B cell (primary cell): ENCODE data around the gene SIT1. TPM values are rescaled to one million over a fixed set of nuclear protein-coding genes. Genes with fewer than 3 reads are reported as not detected.

Experiments used
- ATAC-seq: fragments of 200-7000 bp; cut with Tn5 transposase; one replicate; pipeline ENCODE4 v1.10.0; 2021; ENCODE audit warnings: low read depth, mild to moderate bottlenecking, moderate number of reproducible peaks, moderate library complexity
- CTCF ChIA-PET: fragments of 350-600 bp; sonication (Branson Sonifier 250); formaldehyde crosslinking; loops from one replicate; lab custom pipeline; 2021; ENCODE audit warnings: antibody characterized with exemption, inconsistent platforms; lab: Charles Lee
- POLR2A ChIA-PET: fragments of 350-600 bp; sonication (Branson Sonifier 250); formaldehyde crosslinking; loops from one replicate; lab custom pipeline; 2021; ENCODE audit warnings: antibody characterized with exemption; lab: Charles Lee
- DNase-seq: peaks from one replicate; pipeline ENCODE4 v3.0.0; 2013
- H2AFZ ChIP-seq: 2 replicates; pipeline ENCODE4 v1.6.1; 2012; ENCODE audit warnings: mild to moderate bottlenecking, low read depth, low read length; ENCODE audit not compliant: insufficient read depth, poor library complexity, severe bottlenecking
- H3K27ac ChIP-seq, 2 donors: 1 replicate in 1 of 2; 2 replicates in 1 of 2; pipeline ENCODE4 v1.5.1; 2012 to 2013; ENCODE audit warnings: low read length in 2 of 2, mild to moderate bottlenecking in 2 of 2, moderate library complexity in 1 of 2
- H3K27me3 ChIP-seq, 4 experiments: fragments of 200-600 bp in 1 of 4; sonication (generic) in 1 of 4; replicated peaks in 1 of 4; 1 replicate in 2 of 4; 2 replicates in 2 of 4; pipeline versions ENCODE4 v1.6.1 to v1.7.0; 2013 to 2016; ENCODE audit warnings: low read length in 3 of 4, mild to moderate bottlenecking in 2 of 4, mixed read lengths in 1 of 4, moderate library complexity in 1 of 4; ENCODE audit not compliant: insufficient read depth in 4 of 4, control insufficient read depth in 3 of 4; ENCODE audit errors: control extremely low read depth in 1 of 4
- H3K36me3 ChIP-seq, 2 experiments: replicated peaks in 1 of 2; 1 replicate in 1 of 2; 2 replicates in 1 of 2; pipeline versions ENCODE4 v1.6.1 to v1.7.1; 2013; ENCODE audit warnings: low read length in 1 of 2; ENCODE audit not compliant: insufficient read depth in 2 of 2, control insufficient read depth in 1 of 2; ENCODE audit errors: control extremely low read depth in 1 of 2, extremely low read depth in 1 of 2
- H3K4me1 ChIP-seq, 2 donors: fragments of 200-600 bp in 1 of 2; sonication (generic) in 1 of 2; 1 replicate in 1 of 2; 2 replicates in 1 of 2; pipeline versions ENCODE4 v1.5.1 to v1.6.1; 2013 to 2017; ENCODE audit warnings: low read length in 2 of 2; ENCODE audit not compliant: control insufficient read depth in 2 of 2, insufficient read depth in 2 of 2
- H3K4me2 ChIP-seq: replicated peaks from 2 replicates; pipeline ENCODE3; 2012; ENCODE audit warnings: mild to moderate bottlenecking, low read depth, low read length; ENCODE audit not compliant: poor library complexity, severe bottlenecking
- H3K4me3 ChIP-seq, 5 experiments: fragments of 200-600 bp in 1 of 5; sonication (generic) in 1 of 5; 1 replicate in 3 of 5; 2 replicates in 2 of 5; pipeline versions ENCODE4 v1.5.1 to v1.7.0; 2011 to 2016; ENCODE audit warnings: low read length in 4 of 5, mild to moderate bottlenecking in 4 of 5, low read depth in 2 of 5, control low read depth in 1 of 5, moderate library complexity in 1 of 5; ENCODE audit not compliant: insufficient read depth in 1 of 5; ENCODE audit errors: control extremely low read depth in 1 of 5, extremely low read depth in 1 of 5
- H3K79me2 ChIP-seq: fragments of 200-600 bp; sonication (generic); one replicate; pipeline ENCODE4 v1.6.0; 2016; ENCODE audit warnings: low read length; ENCODE audit not compliant: control insufficient read depth, insufficient read depth
- H3K9ac ChIP-seq: fragments of 200-600 bp; sonication (generic); 2 replicates; pipeline ENCODE4 v1.6.1; 2017; ENCODE audit warnings: mild to moderate bottlenecking, low read length, moderate library complexity
- H3K9me3 ChIP-seq, 3 donors: one replicate each; pipeline versions ENCODE4 v1.6.1 to v1.7.1; 2013; ENCODE audit warnings: low read length in 2 of 3; ENCODE audit not compliant: control insufficient read depth in 2 of 3, insufficient read depth in 1 of 3; ENCODE audit errors: control extremely low read depth in 1 of 3
- H4K20me1 ChIP-seq: 2 replicates; pipeline ENCODE4 v1.6.0; 2012; ENCODE audit warnings: mild to moderate bottlenecking, low read length; ENCODE audit not compliant: insufficient read depth, control insufficient read depth, poor library complexity, severe bottlenecking
- H3K27ac Mint-ChIP-seq: one replicate; pipeline ENCODE4 v1.8.0; 2021; ENCODE audit warnings: mixed read lengths
- H3K27me3 Mint-ChIP-seq: one replicate; pipeline ENCODE4 v1.8.0; 2021; ENCODE audit warnings: mixed read lengths
- H3K4me1 Mint-ChIP-seq: one replicate; pipeline ENCODE4 v1.8.0; 2021; ENCODE audit warnings: mixed read lengths
- H3K4me3 Mint-ChIP-seq: one replicate; pipeline ENCODE4 v1.8.0; 2021; ENCODE audit warnings: mixed read lengths
- H3K9me3 Mint-ChIP-seq: one replicate; pipeline ENCODE4 v1.8.0; 2022; ENCODE audit warnings: mixed read lengths; ENCODE audit not compliant: insufficient read depth
- EZH2 ChIP-seq: IDR thresholded peaks from 2 replicates; pipeline ENCODE4 v1.6.1; 2012; ENCODE audit warnings: borderline replicate concordance, low read depth, mild to moderate bottlenecking, moderate library complexity, low read length; ENCODE audit not compliant: insufficient read depth, poor library complexity, severe bottlenecking
- WGBS: methylation state at CpG from one replicate; pipeline ENCODE4 v1.1.5; 2013; ENCODE audit warnings: missing lambda C conversion rate; ENCODE audit not compliant: insufficient coverage; 5-methylcytosine and 5-hydroxymethylcytosine counted together
- intact Hi-C: fragments of 100-400 bp; cut with micrococcal nuclease; formaldehyde crosslinking; loops from one replicate; pipeline ENCODE4 v1.10.0; 2022
- polyA plus RNA-seq: library from polyadenylated mRNA; depleted of rRNA; stranded (reverse); fragments of >200 nt; gene quantifications from 2 replicates; pipeline ENCODE4 v1.2.3, GENCODE V29; 2012
- total RNA-seq, 2 donors: library from RNA; stranded (reverse); fragments of 120-200 nt in 1 of 2; gene quantifications; 1 replicate in 1 of 2; 2 replicates in 1 of 2; pipeline versions ENCODE4 v1.2.3 to v1.2.4, GENCODE V29; 2013 to 2022
- TF ChIP-seq, protein P1 (sequence below): fragments of 200-600 bp; IDR thresholded peaks from one replicate; pipeline ENCODE4 v1.8.0; 2022; ENCODE audit warnings: antibody characterized with exemption, mild to moderate bottlenecking

SIT1 gene
- total and polyA plus RNA-seq, 2 donors (not counting 1 experiment from before 2014, with no cell fraction given) = 37.1 to 38.5 TPM

DNA sequence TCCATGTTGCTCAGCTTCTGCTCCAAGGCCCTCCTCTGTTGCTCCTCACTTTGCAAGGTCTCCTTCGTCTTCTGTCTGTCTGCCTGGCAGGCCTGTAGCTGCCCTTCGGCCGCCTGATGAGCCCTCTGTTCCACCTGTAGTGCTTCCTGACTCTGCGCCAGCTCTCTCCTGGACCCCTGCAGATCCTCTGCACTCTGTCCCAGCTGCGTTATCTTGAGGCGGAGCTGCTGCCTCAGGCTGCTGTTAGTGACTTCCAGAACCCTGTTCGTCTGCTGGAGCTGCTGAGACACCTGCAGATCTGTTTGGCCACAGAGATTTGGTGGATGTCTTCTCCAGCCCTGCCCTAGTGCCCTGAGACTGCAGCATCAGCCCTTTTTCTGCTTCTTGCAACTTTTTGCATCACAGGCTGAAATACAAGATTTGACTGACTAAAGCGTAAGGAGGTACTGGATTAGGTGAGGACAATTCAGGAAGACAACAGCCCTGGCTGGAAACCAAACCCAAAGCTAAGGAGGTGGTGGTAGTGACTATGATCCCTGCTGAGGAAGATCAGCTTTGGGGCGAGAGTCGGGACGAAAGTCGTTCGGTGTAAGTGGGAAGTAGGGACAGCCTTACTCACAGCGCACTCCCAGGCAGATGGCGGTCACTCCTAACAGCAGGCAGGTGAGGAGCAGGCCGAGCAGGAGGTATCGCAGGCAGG, 34.6 kb downstream of the SIT1 start:
- H3K79me2 ChIP-seq = peaks cover 48% of the 10 kb centered on the region
- peaks cover 77 to 95% of the 10 kb centered on the region in 2 donors for H3K4me1 ChIP-seq
- H3K4me2 ChIP-seq = peak overlapping the region; percentile 76
- H3K27ac Mint-ChIP-seq = peak overlapping the region; percentile 86
- POLR2A ChIA-PET = interaction anchor here (0.6 to 7.1 kb wide), 10 partner anchors 11 to 576 kb away, joined by 3 to 114 read pairs (median 4); partner anchors contain the start of genes CCDC107, CREB3, RMRP and SIT1
- intact Hi-C loops = no loop called here
- CTCF ChIA-PET = interaction anchor here (0.7 to 14.3 kb wide), 19 partner anchors 8 to 266 kb away, joined by 3 to 357 read pairs (median 5); partner anchors contain the start of genes ARHGEF39, CCDC107, CREB3 and RMRP
- H3K27me3 Mint-ChIP-seq = no peaks in the 10 kb centered on the region
- peak overlapping the region; percentile 56 for H2AFZ ChIP-seq
- 84% methylated on average over 17 of the region's 17 CpGs for whole genome bisulfite sequencing
- no peak for TF ChIP-seq EZH2
- TF ChIP-seq, protein P1, sequence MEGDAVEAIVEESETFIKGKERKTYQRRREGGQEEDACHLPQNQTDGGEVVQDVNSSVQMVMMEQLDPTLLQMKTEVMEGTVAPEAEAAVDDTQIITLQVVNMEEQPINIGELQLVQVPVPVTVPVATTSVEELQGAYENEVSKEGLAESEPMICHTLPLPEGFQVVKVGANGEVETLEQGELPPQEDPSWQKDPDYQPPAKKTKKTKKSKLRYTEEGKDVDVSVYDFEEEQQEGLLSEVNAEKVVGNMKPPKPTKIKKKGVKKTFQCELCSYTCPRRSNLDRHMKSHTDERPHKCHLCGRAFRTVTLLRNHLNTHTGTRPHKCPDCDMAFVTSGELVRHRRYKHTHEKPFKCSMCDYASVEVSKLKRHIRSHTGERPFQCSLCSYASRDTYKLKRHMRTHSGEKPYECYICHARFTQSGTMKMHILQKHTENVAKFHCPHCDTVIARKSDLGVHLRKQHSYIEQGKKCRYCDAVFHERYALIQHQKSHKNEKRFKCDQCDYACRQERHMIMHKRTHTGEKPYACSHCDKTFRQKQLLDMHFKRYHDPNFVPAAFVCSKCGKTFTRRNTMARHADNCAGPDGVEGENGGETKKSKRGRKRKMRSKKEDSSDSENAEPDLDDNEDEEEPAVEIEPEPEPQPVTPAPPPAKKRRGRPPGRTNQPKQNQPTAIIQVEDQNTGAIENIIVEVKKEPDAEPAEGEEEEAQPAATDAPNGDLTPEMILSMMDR = no peak
- ATAC-seq = no peak
- no peaks in the 10 kb centered on the region for H3K9me3 ChIP-seq
- peaks cover 41% of the 10 kb centered on the region for H4K20me1 ChIP-seq
- H3K36me3 ChIP-seq = peaks cover 13 to 49% of the 10 kb centered on the region in 2 experiments
- H3K4me3 ChIP-seq = peak overlapping the region; percentile 32 to 91 (median 85)
- no peaks in the 10 kb centered on the region for H3K9me3 Mint-ChIP-seq
- peak overlapping the region; percentile 86 for H3K4me3 Mint-ChIP-seq
- peak overlapping the region; percentile 93 for H3K9ac ChIP-seq
- H3K4me1 Mint-ChIP-seq = peaks cover 94% of the 10 kb centered on the region
- peak overlapping the region; percentile 95 to 97 for H3K27ac ChIP-seq
- H3K27me3 ChIP-seq = no peaks in the 10 kb centered on the region
- DNase-seq = no peak

DNA sequence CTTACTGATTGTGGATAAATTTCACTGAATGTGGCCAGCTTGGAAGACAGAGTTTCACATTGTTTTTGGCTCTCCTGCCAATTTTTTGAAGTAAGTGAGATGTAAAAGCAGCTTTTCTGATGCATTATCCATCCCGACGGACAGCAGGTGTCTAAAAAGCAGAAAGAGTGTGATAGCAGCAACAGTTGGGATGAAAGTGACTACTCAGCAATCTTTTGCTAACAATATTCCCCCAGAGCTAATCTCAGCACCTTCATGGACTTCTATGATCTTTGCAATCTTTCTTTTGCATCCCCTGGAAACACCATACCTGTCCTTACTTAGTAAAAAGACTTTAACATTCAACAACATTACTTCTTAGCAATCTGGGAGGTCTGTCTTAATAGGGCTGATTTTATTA, 37.9 kb downstream of the SIT1 start:
- TF ChIP-seq EZH2 = no peak
- TF ChIP-seq, protein P1 = no peak
- Histone ChIP-seq H3K27ac (peak overlapping the region in 1 of 2 donors; percentile 95), H2AFZ (no peak overlapping the region), H3K4me1 (peaks cover 55 to 87% of the 10 kb centered on the region in 2 donors), H3K36me3 (peaks cover 18 to 78% of the 10 kb centered on the region in 2 experiments), H4K20me1 (peaks cover 68% of the 10 kb centered on the region), H3K4me3 (no peak overlapping the region), H3K9me3 (no peaks in the 10 kb centered on the region), H3K79me2 (peaks cover 56% of the 10 kb centered on the region), H3K27me3 (no peaks in the 10 kb centered on the region), H3K4me2 (peak overlapping the region; percentile 49), H3K9ac (no peak overlapping the region)
- WGBS = no CpG with 5 or more reads among the region's 2 CpGs
- Mint-ChIP-seq H3K27ac (peak overlapping the region; percentile 86), H3K4me3 (no peak overlapping the region), H3K9me3 (no peaks in the 10 kb centered on the region), H3K27me3 (no peaks in the 10 kb centered on the region), H3K4me1 (peaks cover 69% of the 10 kb centered on the region)
- intact Hi-C loops = no loop called here
- no peak for ATAC-seq
- POLR2A ChIA-PET = interaction anchor here (1.4 to 1.7 kb wide), 3 partner anchors 23 to 52 kb away, joined by 4 to 7 read pairs (median 4); partner anchors contain the start of gene ARHGEF39
- CTCF ChIA-PET = interaction anchor here (0.7 to 14.3 kb wide), 14 partner anchors 8 to 269 kb away, joined by 3 to 357 read pairs (median 9); partner anchors contain the start of genes ARHGEF39, CCDC107, CREB3 and RMRP
- no peak for DNase-seq
